Large intestine (tissue), 3 donors: ENCODE data around the gene HMCN2. TPM values are rescaled to one million over a fixed set of nuclear protein-coding genes. Genes with fewer than 3 reads are reported as not detected.

ENCODE experiments used
- DNase-seq, 2 donors: peaks; one replicate each; pipeline versions ENCODE4 v3.0.0 to v3.0.0-alpha.2; 2013
- H3K27ac ChIP-seq: one replicate; pipeline ENCODE4 v1.5.1; 2013; ENCODE audit warnings: low read length
- H3K27me3 ChIP-seq: 2 replicates; pipeline ENCODE4 v1.6.1; 2013; ENCODE audit warnings: low read length; ENCODE audit not compliant: control insufficient read depth, insufficient read depth
- H3K36me3 ChIP-seq: 2 replicates; pipeline ENCODE4 v1.6.1; 2013; ENCODE audit warnings: low read length; ENCODE audit not compliant: control insufficient read depth, insufficient read depth
- H3K4me1 ChIP-seq: one replicate; pipeline ENCODE4 v1.6.1; 2013; ENCODE audit warnings: low read length; ENCODE audit not compliant: control insufficient read depth, insufficient read depth
- H3K4me3 ChIP-seq: one replicate; pipeline ENCODE4 v1.5.1; 2013; ENCODE audit warnings: low read length
- H3K9me3 ChIP-seq: one replicate; pipeline ENCODE4 v1.6.1; 2013; ENCODE audit warnings: mild to moderate bottlenecking, low read depth, low read length, moderate library complexity; ENCODE audit not compliant: control insufficient read depth
- WGBS: methylation state at CpG from one replicate; pipeline ENCODE4 v1.1.5; 2013; ENCODE audit warnings: low lambda C conversion rate; ENCODE audit not compliant: insufficient coverage; 5-methylcytosine and 5-hydroxymethylcytosine counted together
- polyA plus RNA-seq: library from polyadenylated mRNA; unstranded; fragments of 120-200 nt; gene quantifications from one replicate; pipeline ENCODE4 v1.2.1, GENCODE V29; 2013

The HMCN2 gene
- polyA plus RNA-seq, 1 donor = 20.0 TPM

DNA sequence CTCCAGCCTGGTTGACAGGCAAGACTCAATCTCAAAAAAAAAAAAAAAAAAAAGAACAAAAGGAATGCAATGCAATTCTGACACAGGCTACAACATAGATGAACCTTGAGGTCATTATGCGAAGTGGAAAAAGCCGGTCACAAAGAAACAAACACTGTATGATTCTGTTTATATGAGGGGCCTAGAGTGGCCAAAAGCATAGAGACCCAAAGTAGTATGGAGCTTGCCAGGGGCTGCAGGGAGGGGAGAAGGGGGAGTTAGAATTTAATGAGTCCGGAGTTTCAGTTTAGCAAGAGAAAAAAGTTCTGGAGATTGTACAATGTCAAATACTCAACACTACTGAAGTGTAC, 146.0 kb downstream of the HMCN2 start:
- no CpG with 5 or more reads among the region's 3 CpGs for WGBS
- Histone ChIP-seq H3K9me3 (peaks cover 2% of the 10 kb centered on the region), H3K4me1 (peaks cover 32% of the 10 kb centered on the region), H3K27me3 (no peaks in the 10 kb centered on the region), H3K36me3 (peaks cover 6% of the 10 kb centered on the region), H3K4me3 (no peak overlapping the region), H3K27ac (peak overlapping the region; percentile 47)
- DNase-seq = peak; percentile 32 to 64

- Histone ChIP-seq H3K27me3 (no peaks in the 10 kb centered on the region), H3K4me1 (peaks cover 32% of the 10 kb centered on the region), H3K4me3 (no peak overlapping the region), H3K27ac (no peak overlapping the region), H3K9me3 (peaks cover 3% of the 10 kb centered on the region), H3K36me3 (no peaks in the 10 kb centered on the region)
- WGBS = 100% methylated on average over 2 of the region's 12 CpGs
- no peak for DNase-seq
Observed at GRCh38 chr9:130414081-130414731, 148.6 kb downstream of the HMCN2 start.

- Histone ChIP-seq H3K4me3 (no peak overlapping the region), H3K27me3 (no peaks in the 10 kb centered on the region), H3K36me3 (peaks cover 2% of the 10 kb centered on the region), H3K4me1 (peaks cover 32% of the 10 kb centered on the region), H3K9me3 (peaks cover 3% of the 10 kb centered on the region), H3K27ac (peak overlapping the region; percentile 23)
- DNase-seq = peak in 1 of 2 donors; percentile 56
- WGBS = no CpG with 5 or more reads among the region's 11 CpGs
Observed at GRCh38 chr9:130414910-130415746, 149.6 kb downstream of the HMCN2 start.

DNA sequence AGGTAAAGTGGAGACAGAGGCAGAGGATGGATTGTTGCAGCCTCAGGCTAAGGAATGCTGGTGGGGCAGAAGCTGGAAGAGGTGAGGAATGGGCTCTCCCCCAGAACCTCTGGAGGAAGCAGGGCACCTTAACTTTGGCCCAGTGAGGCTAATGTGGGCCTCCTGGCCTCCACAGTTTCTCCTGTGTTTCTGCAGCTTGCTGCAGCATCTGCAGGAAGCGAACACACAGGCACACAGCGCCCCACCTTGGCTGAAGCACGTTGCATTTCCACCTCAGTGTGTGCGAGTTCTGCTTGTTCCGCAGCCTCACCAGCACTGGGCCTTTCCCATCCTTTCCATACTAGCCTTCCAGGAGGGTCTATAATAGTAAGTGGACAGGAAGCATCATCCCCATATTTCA, 152.0 kb downstream of the HMCN2 start:
- WGBS = no CpG with 5 or more reads among the region's 5 CpGs
- Histone ChIP-seq H3K27me3 (no peaks in the 10 kb centered on the region), H3K4me1 (peaks cover 15% of the 10 kb centered on the region), H3K27ac (no peak overlapping the region), H3K9me3 (peaks cover 3% of the 10 kb centered on the region), H3K4me3 (no peak overlapping the region), H3K36me3 (peaks cover 5% of the 10 kb centered on the region)
- DNase-seq = no peak

DNA sequence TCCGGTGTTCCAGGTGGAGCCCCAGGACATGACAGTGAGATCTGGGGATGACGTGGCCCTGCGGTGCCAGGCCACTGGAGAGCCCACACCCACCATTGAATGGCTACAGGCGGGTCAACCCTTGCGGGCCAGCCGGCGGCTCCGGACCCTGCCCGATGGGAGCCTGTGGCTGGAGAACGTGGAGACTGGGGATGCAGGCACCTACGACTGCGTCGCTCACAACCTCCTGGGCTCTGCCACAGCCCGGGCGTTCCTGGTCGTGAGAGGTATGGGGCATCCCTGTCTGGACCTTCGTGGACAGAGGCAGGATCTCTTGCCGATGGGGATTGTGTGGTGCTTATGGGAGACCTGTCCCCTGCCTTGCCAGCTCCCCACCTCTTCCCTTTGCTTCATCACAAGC, 153.2 kb downstream of the HMCN2 start:
- Histone ChIP-seq H3K4me1 (peaks cover 25% of the 10 kb centered on the region), H3K27me3 (no peaks in the 10 kb centered on the region), H3K9me3 (peaks cover 3% of the 10 kb centered on the region), H3K27ac (no peak overlapping the region), H3K36me3 (peaks cover 7% of the 10 kb centered on the region), H3K4me3 (no peak overlapping the region)
- WGBS = no CpG with 5 or more reads among the region's 18 CpGs
- no peak for DNase-seq

GRCh38 chr9:130419521-130420035, 154.0 kb downstream of the HMCN2 start:
- WGBS = no CpG with 5 or more reads among the region's 8 CpGs

GRCh38 chr9:130421154-130421801, 155.7 kb downstream of the HMCN2 start:
- Histone ChIP-seq H3K9me3 (peaks cover 3% of the 10 kb centered on the region), H3K4me1 (peaks cover 30% of the 10 kb centered on the region), H3K27me3 (no peaks in the 10 kb centered on the region), H3K36me3 (peaks cover 7% of the 10 kb centered on the region), H3K27ac (no peak overlapping the region), H3K4me3 (no peak overlapping the region)
- 81% methylated on average over 3 of the region's 17 CpGs for WGBS
- no peak for DNase-seq

More at GRCh38 chr9:130419521-130420035, 154.0 kb downstream of the HMCN2 start:
- peaks cover 7% of the 10 kb centered on the region for H3K36me3 ChIP-seq
- no peak for DNase-seq
- no peak overlapping the region for H3K4me3 ChIP-seq
- no peaks in the 10 kb centered on the region for H3K27me3 ChIP-seq
- peaks cover 3% of the 10 kb centered on the region for H3K9me3 ChIP-seq
- no peak overlapping the region for H3K27ac ChIP-seq
- H3K4me1 ChIP-seq = peaks cover 23% of the 10 kb centered on the region

DNA sequence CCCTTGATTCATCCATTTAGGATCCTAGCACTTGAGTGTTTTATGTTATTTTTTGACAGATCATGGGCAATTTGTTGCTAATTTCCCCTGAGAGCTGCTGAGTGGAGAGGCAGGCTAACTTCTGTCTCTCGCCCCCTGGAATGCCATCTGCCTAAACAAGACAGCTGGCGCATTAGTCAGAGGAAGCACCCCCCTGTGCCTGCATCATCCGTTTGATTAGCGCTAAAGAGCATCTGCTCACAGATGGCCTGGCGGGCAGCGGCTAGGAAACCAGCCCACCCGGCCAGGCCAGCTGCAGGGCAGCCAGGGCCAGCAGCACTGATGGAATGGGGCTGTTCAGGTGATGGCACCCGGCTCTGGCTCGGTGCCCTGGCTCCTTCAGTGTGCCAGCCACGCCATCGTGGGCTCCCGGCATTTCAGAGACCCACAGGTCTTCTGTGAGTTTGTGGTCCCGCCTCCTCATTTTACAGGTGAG, 156.3 kb downstream of the HMCN2 start:
- Histone ChIP-seq H3K4me3 (no peak overlapping the region), H3K9me3 (peaks cover 3% of the 10 kb centered on the region), H3K36me3 (peaks cover 7% of the 10 kb centered on the region), H3K27me3 (no peaks in the 10 kb centered on the region), H3K4me1 (peaks cover 36% of the 10 kb centered on the region), H3K27ac (no peak overlapping the region)
- DNase-seq = peak in 1 of 2 donors; percentile 38
- WGBS = no CpG with 5 or more reads among the region's 13 CpGs

- Histone ChIP-seq H3K27ac (no peak overlapping the region), H3K4me1 (peaks cover 43% of the 10 kb centered on the region), H3K4me3 (no peak overlapping the region), H3K9me3 (peaks cover 3% of the 10 kb centered on the region), H3K27me3 (no peaks in the 10 kb centered on the region), H3K36me3 (peaks cover 7% of the 10 kb centered on the region)
- WGBS = no CpG with 5 or more reads among the region's 10 CpGs
- no peak for DNase-seq
Observed at GRCh38 chr9:130422546-130422945, 157.0 kb downstream of the HMCN2 start.

DNA sequence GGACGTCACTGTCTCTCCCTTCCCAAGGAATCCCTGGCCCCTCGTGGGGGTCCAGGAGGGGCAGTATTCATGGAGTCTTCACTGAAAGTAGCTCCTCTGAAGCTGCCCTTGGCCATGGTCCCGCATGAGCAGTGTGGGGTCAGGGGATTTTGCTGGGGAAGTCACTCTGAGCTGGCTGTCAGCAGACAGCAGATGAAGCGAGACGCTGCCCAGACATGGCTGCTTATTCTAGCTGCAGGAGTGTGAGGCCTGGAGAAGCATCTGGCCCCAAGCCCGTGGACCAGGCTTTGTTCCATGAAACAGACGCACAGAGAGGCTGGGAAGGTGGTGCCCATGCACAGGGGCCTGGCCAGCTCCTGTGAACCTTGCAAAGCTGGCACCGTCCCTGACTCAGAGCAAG, 157.7 kb downstream of the HMCN2 start:
- no peak for DNase-seq
- WGBS = no CpG with 5 or more reads among the region's 8 CpGs
- H3K4me1 ChIP-seq = peaks cover 44% of the 10 kb centered on the region
- H3K27me3 ChIP-seq = no peaks in the 10 kb centered on the region
- peaks cover 10% of the 10 kb centered on the region for H3K36me3 ChIP-seq
- peak overlapping the region; percentile 35 for H3K27ac ChIP-seq
- H3K9me3 ChIP-seq = peaks cover 3% of the 10 kb centered on the region
- no peak overlapping the region for H3K4me3 ChIP-seq
